SJSA1 (cell line): Measurements from ENCODE around the gene GSS. TPM values are rescaled to one million over a fixed set of nuclear protein-coding genes. Genes with fewer than 3 reads are reported as not detected.

Experiments
- DNase-seq, 2 experiments: peaks; one replicate each; pipeline ENCODE4 v3.0.0-alpha.2; 2015 to 2020; ENCODE audit warnings: low spot score in 2 of 2, low read depth in 1 of 2
- H3K27ac ChIP-seq: fragments of 250-450 bp; sonication (Bioruptor Pico); 2 replicates; pipeline ENCODE4 v1.5.1; 2020; ENCODE audit warnings: mild to moderate bottlenecking, moderate library complexity
- H3K27me3 ChIP-seq: fragments of 250-450 bp; sonication (Bioruptor Pico); replicated peaks from 2 replicates; pipeline ENCODE4 v1.5.1; 2020; ENCODE audit warnings: mild to moderate bottlenecking, moderate library complexity
- H3K36me3 ChIP-seq: fragments of 250-450 bp; sonication (Bioruptor Pico); 2 replicates; pipeline ENCODE4 v1.5.1; 2020; ENCODE audit warnings: mild to moderate bottlenecking
- H3K4me1 ChIP-seq: fragments of 250-450 bp; sonication (Bioruptor Pico); replicated peaks from 2 replicates; pipeline ENCODE4 v1.6.1; 2021; ENCODE audit warnings: mild to moderate bottlenecking
- H3K4me3 ChIP-seq: fragments of 250-450 bp; sonication (Bioruptor Pico); 2 replicates; pipeline ENCODE4 v1.5.1; 2020; ENCODE audit warnings: mild to moderate bottlenecking
- H3K9me3 ChIP-seq: fragments of 250-450 bp; sonication (Bioruptor Pico); replicated peaks from 2 replicates; pipeline ENCODE4 v1.5.1; 2020; ENCODE audit warnings: mild to moderate bottlenecking
- total RNA-seq: library from RNA; depleted of rRNA; stranded (reverse); fragments of >200 nt; shearing (Covaris generic); gene quantifications from 2 replicates; pipeline ENCODE4 v1.2.3, GENCODE V29; 2014

The GSS gene
- total RNA-seq, 1 experiment from 2014 or later, result 91.2 TPM

GRCh38 chr20:34931771-34932170 lies 23.8 kb downstream of the GSS start:
- no peak overlapping the region for H3K27ac ChIP-seq
- H3K9me3 ChIP-seq, result no peaks in the 10 kb centered on the region
- no peaks in the 10 kb centered on the region for H3K4me1 ChIP-seq
- H3K36me3 ChIP-seq, result peaks cover 74% of the 10 kb centered on the region
- DNase-seq, result no peak
- no peaks in the 10 kb centered on the region for H3K27me3 ChIP-seq
- no peak overlapping the region for H3K4me3 ChIP-seq

GRCh38 chr20:34928411-34928810 lies 27.2 kb downstream of the GSS start:
- H3K36me3 ChIP-seq, result peaks cover 76% of the 10 kb centered on the region
- no peaks in the 10 kb centered on the region for H3K27me3 ChIP-seq
- H3K9me3 ChIP-seq, result no peaks in the 10 kb centered on the region
- H3K27ac ChIP-seq, result no peak overlapping the region
- no peaks in the 10 kb centered on the region for H3K4me1 ChIP-seq
- DNase-seq, result no peak
- H3K4me3 ChIP-seq, result no peak overlapping the region

- DNase-seq, result no peak
- Histone ChIP-seq H3K27me3 (no peaks in the 10 kb centered on the region), H3K36me3 (peaks cover 78% of the 10 kb centered on the region)
Observed at GRCh38 chr20:34927736-34928135, 27.9 kb downstream of the GSS start.

GRCh38 chr20:34926581-34926980 lies 29.0 kb downstream of the GSS start:
- DNase-seq, result no peak
- H3K36me3 ChIP-seq, result peaks cover 76% of the 10 kb centered on the region
- no peak overlapping the region for H3K4me3 ChIP-seq
- H3K4me1 ChIP-seq, result no peaks in the 10 kb centered on the region
- no peaks in the 10 kb centered on the region for H3K9me3 ChIP-seq
- no peaks in the 10 kb centered on the region for H3K27me3 ChIP-seq
- no peak overlapping the region for H3K27ac ChIP-seq

More at GRCh38 chr20:34927736-34928135, 27.9 kb downstream of the GSS start:
- Histone ChIP-seq H3K27ac (no peak overlapping the region), H3K9me3 (no peaks in the 10 kb centered on the region), H3K4me3 (no peak overlapping the region), H3K4me1 (no peaks in the 10 kb centered on the region)

GRCh38 chr20:34925981-34926380 lies 29.6 kb downstream of the GSS start:
- Histone ChIP-seq H3K27me3 (no peaks in the 10 kb centered on the region), H3K36me3 (peaks cover 75% of the 10 kb centered on the region), H3K4me1 (no peaks in the 10 kb centered on the region), H3K9me3 (no peaks in the 10 kb centered on the region), H3K27ac (no peak overlapping the region), H3K4me3 (no peak overlapping the region)
- DNase-seq, result no peak

- Histone ChIP-seq H3K27ac (no peak overlapping the region), H3K36me3 (peaks cover 73% of the 10 kb centered on the region), H3K27me3 (no peaks in the 10 kb centered on the region), H3K4me1 (no peaks in the 10 kb centered on the region), H3K4me3 (no peak overlapping the region), H3K9me3 (no peaks in the 10 kb centered on the region)
- DNase-seq, result no peak
Observed at GRCh38 chr20:34925341-34925740, 30.3 kb downstream of the GSS start.

- Histone ChIP-seq H3K27ac (no peak overlapping the region), H3K4me1 (no peaks in the 10 kb centered on the region), H3K27me3 (no peaks in the 10 kb centered on the region), H3K9me3 (no peaks in the 10 kb centered on the region), H3K36me3 (peaks cover 60% of the 10 kb centered on the region), H3K4me3 (no peak overlapping the region)
- no peak for DNase-seq
Observed at GRCh38 chr20:34923414-34923813, 32.2 kb downstream of the GSS start.

GRCh38 chr20:34922654-34923381 lies 32.8 kb downstream of the GSS start:
- no peak for DNase-seq
- Histone ChIP-seq H3K9me3 (no peaks in the 10 kb centered on the region), H3K4me3 (no peak overlapping the region), H3K4me1 (no peaks in the 10 kb centered on the region), H3K27ac (no peak overlapping the region), H3K36me3 (peaks cover 56% of the 10 kb centered on the region), H3K27me3 (no peaks in the 10 kb centered on the region)

GRCh38 chr20:34921436-34921835 lies 34.2 kb downstream of the GSS start:
- DNase-seq, result no peak
- Histone ChIP-seq H3K27ac (no peak overlapping the region), H3K4me3 (no peak overlapping the region)

GRCh38 chr20:34920055-34920454 lies 35.6 kb downstream of the GSS start:
- peaks cover 32% of the 10 kb centered on the region for H3K36me3 ChIP-seq
- no peaks in the 10 kb centered on the region for H3K9me3 ChIP-seq
- H3K4me3 ChIP-seq, result no peak overlapping the region
- H3K27me3 ChIP-seq, result no peaks in the 10 kb centered on the region
- H3K27ac ChIP-seq, result no peak overlapping the region
- no peak for DNase-seq
- no peaks in the 10 kb centered on the region for H3K4me1 ChIP-seq

More at GRCh38 chr20:34921436-34921835, 34.2 kb downstream of the GSS start:
- H3K4me1 ChIP-seq, result no peaks in the 10 kb centered on the region
- H3K9me3 ChIP-seq, result no peaks in the 10 kb centered on the region
- peaks cover 43% of the 10 kb centered on the region for H3K36me3 ChIP-seq
- no peaks in the 10 kb centered on the region for H3K27me3 ChIP-seq

- Histone ChIP-seq H3K4me1 (no peaks in the 10 kb centered on the region), H3K27me3 (no peaks in the 10 kb centered on the region), H3K36me3 (peaks cover 16% of the 10 kb centered on the region), H3K27ac (no peak overlapping the region), H3K4me3 (no peak overlapping the region), H3K9me3 (no peaks in the 10 kb centered on the region)
- no peak for DNase-seq
Observed at GRCh38 chr20:34916774-34917354, 38.7 kb downstream of the GSS start.

- Histone ChIP-seq H3K27ac (no peak overlapping the region), H3K27me3 (no peaks in the 10 kb centered on the region), H3K4me3 (no peak overlapping the region), H3K9me3 (no peaks in the 10 kb centered on the region), H3K36me3 (peaks cover 10% of the 10 kb centered on the region), H3K4me1 (no peaks in the 10 kb centered on the region)
- no peak for DNase-seq
Observed at GRCh38 chr20:34915749-34916455, 39.7 kb downstream of the GSS start.

GRCh38 chr20:34915131-34915530 lies 40.5 kb downstream of the GSS start:
- H3K9me3 ChIP-seq, result no peaks in the 10 kb centered on the region

More at GRCh38 chr20:34915131-34915530, 40.5 kb downstream of the GSS start:
- H3K27ac ChIP-seq, result no peak overlapping the region
- H3K4me1 ChIP-seq, result no peaks in the 10 kb centered on the region
- no peak for DNase-seq
- H3K4me3 ChIP-seq, result no peak overlapping the region
- no peaks in the 10 kb centered on the region for H3K27me3 ChIP-seq
- H3K36me3 ChIP-seq, result peaks cover 4% of the 10 kb centered on the region; the same call in 1 of the 2 replicates
